Vagina (tissue), 2 donors: Measurements from ENCODE around the gene SNX24.

Experiments used
- POLR2A ChIP-seq, 2 donors: fragments of 450-650 bp; IDR thresholded peaks; one replicate each; pipeline ENCODE4 v1.6.1; 2017; ENCODE audit warnings: antibody characterized with exemption in 2 of 2, mild to moderate bottlenecking in 2 of 2, moderate library complexity in 2 of 2
- POLR2AphosphoS5 ChIP-seq, 2 donors: sonication (generic); formaldehyde crosslinking; IDR thresholded peaks; one replicate each; pipeline ENCODE4 v1.9.0; 2017; ENCODE audit warnings: antibody characterized with exemption in 2 of 2, mild to moderate bottlenecking in 2 of 2, low read depth in 1 of 2; ENCODE audit not compliant: insufficient read depth in 1 of 2
- TF ChIP-seq, protein P1 (sequence below), 3 experiments: fragments of 450-650 bp in 2 of 3; fragments of 200-600 bp in 1 of 3; sonication (generic) in 1 of 3; IDR thresholded peaks; one replicate each; pipeline ENCODE4 v1.5.1; 2017 to 2019; ENCODE audit warnings: antibody characterized with exemption in 3 of 3, mild to moderate bottlenecking in 2 of 3, moderate library complexity in 2 of 3

GRCh38 chr5:122916490-122916889 is 71.1 kb downstream of the SNX24 start:
- TF ChIP-seq, protein P1, sequence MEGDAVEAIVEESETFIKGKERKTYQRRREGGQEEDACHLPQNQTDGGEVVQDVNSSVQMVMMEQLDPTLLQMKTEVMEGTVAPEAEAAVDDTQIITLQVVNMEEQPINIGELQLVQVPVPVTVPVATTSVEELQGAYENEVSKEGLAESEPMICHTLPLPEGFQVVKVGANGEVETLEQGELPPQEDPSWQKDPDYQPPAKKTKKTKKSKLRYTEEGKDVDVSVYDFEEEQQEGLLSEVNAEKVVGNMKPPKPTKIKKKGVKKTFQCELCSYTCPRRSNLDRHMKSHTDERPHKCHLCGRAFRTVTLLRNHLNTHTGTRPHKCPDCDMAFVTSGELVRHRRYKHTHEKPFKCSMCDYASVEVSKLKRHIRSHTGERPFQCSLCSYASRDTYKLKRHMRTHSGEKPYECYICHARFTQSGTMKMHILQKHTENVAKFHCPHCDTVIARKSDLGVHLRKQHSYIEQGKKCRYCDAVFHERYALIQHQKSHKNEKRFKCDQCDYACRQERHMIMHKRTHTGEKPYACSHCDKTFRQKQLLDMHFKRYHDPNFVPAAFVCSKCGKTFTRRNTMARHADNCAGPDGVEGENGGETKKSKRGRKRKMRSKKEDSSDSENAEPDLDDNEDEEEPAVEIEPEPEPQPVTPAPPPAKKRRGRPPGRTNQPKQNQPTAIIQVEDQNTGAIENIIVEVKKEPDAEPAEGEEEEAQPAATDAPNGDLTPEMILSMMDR (IDR thresholded peaks at IDR 0.05): no peak
- no peak for TF ChIP-seq POLR2A (IDR thresholded peaks at IDR 0.05)
- TF ChIP-seq POLR2AphosphoS5 (IDR thresholded peaks at IDR 0.05; ENCODE audit: insufficient read depth in 1 of 2, low read depth in 1 of 2): no peak
